ENCODE data around the gene LYVE1.

- TF ChIP-seq CTCF (IDR thresholded peaks at IDR 0.05; ENCODE audit: insufficient read depth, low read depth, low read length) = no peak
- TF ChIP-seq EZH2 (IDR thresholded peaks at IDR 0.05; ENCODE audit: insufficient read depth, low read length) = no peak
Observed at GRCh38 chr11:10576035-10576398, 7.6 kb upstream of the LYVE1 start.

Measured in astrocyte (in vitro differentiated cells and primary cell).